NB4 (cell line): Measurements from ENCODE around the gene FAM210A.

Source experiments
- CTCF ChIP-seq: IDR thresholded peaks from one replicate; pipeline ENCODE4 v1.5.1; 2012; ENCODE audit warnings: low read depth, low read length
- MAX ChIP-seq: IDR thresholded peaks from 2 replicates; pipeline ENCODE4 v1.6.1; 2011; ENCODE audit warnings: low read depth, low read length
- MYC ChIP-seq: IDR thresholded peaks from 2 replicates; pipeline ENCODE4 v1.6.1; 2011; ENCODE audit warnings: low read depth, low read length
- POLR2A ChIP-seq: IDR thresholded peaks from 2 replicates; pipeline ENCODE4 v1.6.1; 2011; ENCODE audit warnings: mild to moderate bottlenecking; ENCODE audit not compliant: insufficient read length; ENCODE audit errors: extremely low read depth

- TF ChIP-seq CTCF (no peak), MAX (no peak), MYC (no peak), POLR2A (no peak)
These were observed 109.8 kb downstream of the FAM210A start for GRCh38 chr18:13616525-13617035.
